Caco-2 (cell line): Measurements from ENCODE around the gene ZNRD2. TPM values are rescaled to one million over a fixed set of nuclear protein-coding genes. Genes with fewer than 3 reads are reported as not detected.
A peak's percentile ranks its signal among the peaks of the same experiment; 100 is the strongest.

Experiments
- BruUV-seq: library from RNA; stranded (reverse); fragments of 400-500 nt; replicated peaks from 2 replicates; lab custom pipeline; 2021; lab: Mats Ljungman, UMichigan
- CTCF ChIA-PET: fragments of 300-600 bp; sonication (Branson Sonifier 250); formaldehyde crosslinking; loops from one replicate; lab custom pipeline; 2022; ENCODE audit warnings: antibody characterized with exemption; lab: Charles Lee
- POLR2A ChIA-PET: fragments of 300-600 bp; sonication (Branson Sonifier 250); formaldehyde crosslinking; loops from one replicate; lab custom pipeline; 2022; ENCODE audit warnings: antibody characterized with exemption; lab: Charles Lee
- DNase-seq, 2 experiments: peaks; one replicate each; pipeline versions ENCODE4 v3.0.0 to v3.0.0-alpha.2; 2020 to 2022
- H3K27me3 ChIP-seq: replicated peaks from 2 replicates; pipeline ENCODE4 v1.6.0; 2011; ENCODE audit warnings: low read length; ENCODE audit not compliant: control insufficient read depth, insufficient read depth
- H3K36me3 ChIP-seq: 2 replicates; pipeline ENCODE4 v1.5.1; 2011; ENCODE audit warnings: low read length; ENCODE audit not compliant: control insufficient read depth, insufficient read depth
- H3K4me1 ChIP-seq: fragments of 250-450 bp; sonication (Bioruptor Pico); 2 replicates; pipeline ENCODE4 v1.5.1; 2020; ENCODE audit warnings: mild to moderate bottlenecking
- H3K4me3 ChIP-seq: 2 replicates; pipeline ENCODE4 v1.5.1; 2011; ENCODE audit warnings: low read depth, mild to moderate bottlenecking, control low read depth, low read length
- H3K9me3 ChIP-seq: fragments of 250-450 bp; sonication (Bioruptor Pico); 2 replicates; pipeline ENCODE4 v1.5.1; 2020; ENCODE audit warnings: mild to moderate bottlenecking, moderate library complexity
- H3K27ac Mint-ChIP-seq: one replicate; pipeline ENCODE4 v1.8.0; 2022; ENCODE audit warnings: mixed read lengths; ENCODE audit not compliant: unreplicated experiment
- H3K27me3 Mint-ChIP-seq: one replicate; pipeline ENCODE4 v1.8.0; 2022; ENCODE audit warnings: mixed read lengths; ENCODE audit not compliant: insufficient read depth, unreplicated experiment
- H3K36me3 Mint-ChIP-seq: one replicate; pipeline ENCODE4 v1.8.0; 2022; ENCODE audit warnings: mild to moderate bottlenecking, mixed read lengths; ENCODE audit not compliant: insufficient read depth, unreplicated experiment
- H3K4me1 Mint-ChIP-seq: one replicate; pipeline ENCODE4 v1.8.0; 2022; ENCODE audit warnings: low read depth, mixed read lengths; ENCODE audit not compliant: unreplicated experiment
- H3K4me3 Mint-ChIP-seq: one replicate; pipeline ENCODE4 v1.8.0; 2022; ENCODE audit warnings: mild to moderate bottlenecking, moderate library complexity, mixed read lengths; ENCODE audit not compliant: unreplicated experiment
- H3K9me3 Mint-ChIP-seq: one replicate; pipeline ENCODE4 v1.8.0; 2022; ENCODE audit warnings: mixed read lengths; ENCODE audit not compliant: unreplicated experiment
- CTCF ChIP-seq, 2 experiments: fragments of 200-600 bp in 1 of 2; IDR thresholded peaks; 1 replicate in 1 of 2; 2 replicates in 1 of 2; pipeline versions ENCODE4 v1.5.1 to v1.8.0; 2011 to 2022; ENCODE audit warnings: antibody characterized with exemption in 1 of 2, control low read depth in 1 of 2, inconsistent platforms in 1 of 2, low read depth in 1 of 2, low read length in 1 of 2, mild to moderate bottlenecking in 1 of 2, moderate library complexity in 1 of 2; ENCODE audit not compliant: insufficient read depth in 1 of 2, severe bottlenecking in 1 of 2, unreplicated experiment in 1 of 2
- intact Hi-C: fragments of 100-400 bp; cut with micrococcal nuclease; formaldehyde crosslinking; loops from one replicate; pipeline ENCODE4 v1.10.0; 2022; ENCODE audit not compliant: unreplicated experiment
- total RNA-seq: library from RNA; stranded (reverse); gene quantifications from 2 replicates; pipeline ENCODE4 v1.2.3, GENCODE V29; 2022

Gene ZNRD2
- total RNA-seq, 1 experiment from 2014 or later, result 53.9 TPM

GRCh38 chr11:65612691-65613090, 42.4 kb downstream of the ZNRD2 start:
- no peak for TF ChIP-seq CTCF (IDR thresholded peaks at IDR 0.05; ENCODE audit: insufficient read depth in 1 of 2, low read depth in 1 of 2, low read length in 1 of 2, severe bottlenecking in 1 of 2, unreplicated experiment in 1 of 2)
- peaks cover 7% of the 10 kb centered on the region for H3K36me3 ChIP-seq
- BruUV-seq, result no TSS peak
- peak overlapping the region; percentile 91 for H3K4me3 ChIP-seq
- CTCF ChIA-PET, result interaction anchor here (0.5 to 1.0 kb wide), 2 partner anchors 18 to 60 kb away, joined by 3 to 4 read pairs; no protein-coding TSS in a partner anchor
- no peaks in the 10 kb centered on the region for H3K27me3 ChIP-seq
- POLR2A ChIA-PET, result interaction anchor here (0.7 kb wide), 1 partner anchor 40 kb away, joined by 3 read pairs; the partner anchor contains the start of gene FAM89B
- Mint-ChIP-seq H3K27me3 (no peaks in the 10 kb centered on the region), H3K4me1 (peaks cover 31% of the 10 kb centered on the region), H3K4me3 (peak overlapping the region; percentile 96), H3K27ac (peak overlapping the region; percentile 72), H3K36me3 (peaks cover 59% of the 10 kb centered on the region), H3K9me3 (no peaks in the 10 kb centered on the region)
- peaks cover 23% of the 10 kb centered on the region for H3K4me1 ChIP-seq
- DNase-seq, result no peak
- intact Hi-C loops, result no loop called here
- no peaks in the 10 kb centered on the region for H3K9me3 ChIP-seq

- peak overlapping the region; percentile 91 for H3K4me3 ChIP-seq
- POLR2A ChIA-PET, result interaction anchor here (0.7 kb wide), 1 partner anchor 29 kb away, joined by 3 read pairs; no protein-coding TSS in a partner anchor
- CTCF ChIA-PET, result interaction anchor here (0.5 to 1.0 kb wide), 2 partner anchors 19 to 60 kb away, joined by 3 to 4 read pairs; no protein-coding TSS in a partner anchor
- no peaks in the 10 kb centered on the region for H3K27me3 ChIP-seq
- Mint-ChIP-seq H3K4me1 (peaks cover 31% of the 10 kb centered on the region), H3K9me3 (no peaks in the 10 kb centered on the region), H3K27me3 (no peaks in the 10 kb centered on the region), H3K36me3 (peaks cover 57% of the 10 kb centered on the region), H3K4me3 (peak overlapping the region; percentile 96), H3K27ac (peak overlapping the region; percentile 96)
- TF ChIP-seq CTCF (IDR thresholded peaks at IDR 0.05; ENCODE audit: insufficient read depth in 1 of 2, low read depth in 1 of 2, low read length in 1 of 2, severe bottlenecking in 1 of 2, unreplicated experiment in 1 of 2), result no peak
- H3K4me1 ChIP-seq, result peaks cover 17% of the 10 kb centered on the region
- peaks cover 7% of the 10 kb centered on the region for H3K36me3 ChIP-seq
- TSS peak; percentile 38 for BruUV-seq
- DNase-seq, result no peak
- intact Hi-C loops, result no loop called here
- H3K9me3 ChIP-seq, result no peaks in the 10 kb centered on the region
These were observed 43.0 kb downstream of the ZNRD2 start for GRCh38 chr11:65613091-65613928.

GRCh38 chr11:65615229-65615949, 45.1 kb downstream of the ZNRD2 start, which contains the start of gene PCNX3:
Gene PCNX3, plus strand, starts transcription at chr11:65615776. Its CDS starts 536 bp downstream, at chr11:65616312.
- Mint-ChIP-seq H3K36me3 (peaks cover 64% of the 10 kb centered on the region), H3K4me1 (peaks cover 24% of the 10 kb centered on the region), H3K9me3 (no peaks in the 10 kb centered on the region), H3K27me3 (no peaks in the 10 kb centered on the region), H3K4me3 (peak within 1 kb of the TSS; percentile 96), H3K27ac (peak within 1 kb of the TSS; percentile 96)
- Histone ChIP-seq H3K27me3 (no peaks in the 10 kb centered on the region), H3K4me3 (peak within 1 kb of the TSS; percentile 91), H3K4me1 (peaks cover 17% of the 10 kb centered on the region), H3K36me3 (peaks cover 8% of the 10 kb centered on the region), H3K9me3 (no peaks in the 10 kb centered on the region)
- peak; percentile 100 for DNase-seq
- ChIA-PET CTCF (interaction anchor here (0.7 to 1.8 kb wide), 11 partner anchors 22 to 275 kb away, joined by 3 to 8 read pairs (median 3); partner anchors contain the start of genes CCDC85B, FAM89B, FIBP and ZNRD2), POLR2A (interaction anchor here (0.5 to 1.3 kb wide), 12 partner anchors 8 to 1641 kb away, joined by 3 to 11 read pairs (median 4); partner anchors contain the start of genes COX8A, MUS81, NEAT1 and RELA)
- no peak for TF ChIP-seq CTCF (IDR thresholded peaks at IDR 0.05; ENCODE audit: insufficient read depth in 1 of 2, low read depth in 1 of 2, low read length in 1 of 2, severe bottlenecking in 1 of 2, unreplicated experiment in 1 of 2)
- no TSS peak for BruUV-seq
- intact Hi-C loops, result loop anchor here (1.0 to 2.0 kb wide), 4 partner anchors 8 to 47 kb away; partner anchors contain the start of genes FAM89B and RELA
